Measurements from ENCODE around the gene DPH1.

The DPH1 gene

DNA sequence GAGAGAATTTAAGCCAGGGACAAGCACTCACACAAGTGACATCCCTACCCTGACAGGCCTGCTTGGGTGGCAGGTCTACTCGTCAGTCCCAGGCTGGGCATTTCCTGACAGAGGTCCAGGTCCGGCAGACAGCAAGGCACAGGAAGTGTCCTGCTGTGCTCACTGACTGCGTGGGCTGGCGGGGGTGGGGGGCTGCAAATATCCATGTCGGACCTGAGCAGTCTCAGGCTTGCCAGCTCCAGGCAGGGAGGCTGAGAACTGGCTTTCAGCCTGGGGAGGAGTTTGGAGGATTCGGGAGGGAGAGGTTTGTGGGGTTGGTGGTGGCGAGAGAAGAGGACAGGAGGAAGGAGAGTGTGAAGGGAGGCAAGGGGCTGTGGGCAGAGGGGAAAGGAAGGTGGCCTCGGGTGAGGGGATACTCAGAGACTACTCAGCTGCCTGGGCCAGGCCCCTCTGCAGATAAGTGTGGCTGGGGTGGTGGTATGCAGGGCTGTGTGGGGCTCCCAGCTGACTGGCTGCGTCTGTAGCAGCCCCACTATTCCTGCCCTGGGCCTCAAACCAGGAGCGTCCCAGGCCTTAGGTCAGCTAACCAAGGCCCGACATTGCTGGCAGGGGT lies 32.7 kb downstream of the DPH1 start:
- DNase-seq (ENCODE audit: low spot score), result peak; percentile 70

DNA sequence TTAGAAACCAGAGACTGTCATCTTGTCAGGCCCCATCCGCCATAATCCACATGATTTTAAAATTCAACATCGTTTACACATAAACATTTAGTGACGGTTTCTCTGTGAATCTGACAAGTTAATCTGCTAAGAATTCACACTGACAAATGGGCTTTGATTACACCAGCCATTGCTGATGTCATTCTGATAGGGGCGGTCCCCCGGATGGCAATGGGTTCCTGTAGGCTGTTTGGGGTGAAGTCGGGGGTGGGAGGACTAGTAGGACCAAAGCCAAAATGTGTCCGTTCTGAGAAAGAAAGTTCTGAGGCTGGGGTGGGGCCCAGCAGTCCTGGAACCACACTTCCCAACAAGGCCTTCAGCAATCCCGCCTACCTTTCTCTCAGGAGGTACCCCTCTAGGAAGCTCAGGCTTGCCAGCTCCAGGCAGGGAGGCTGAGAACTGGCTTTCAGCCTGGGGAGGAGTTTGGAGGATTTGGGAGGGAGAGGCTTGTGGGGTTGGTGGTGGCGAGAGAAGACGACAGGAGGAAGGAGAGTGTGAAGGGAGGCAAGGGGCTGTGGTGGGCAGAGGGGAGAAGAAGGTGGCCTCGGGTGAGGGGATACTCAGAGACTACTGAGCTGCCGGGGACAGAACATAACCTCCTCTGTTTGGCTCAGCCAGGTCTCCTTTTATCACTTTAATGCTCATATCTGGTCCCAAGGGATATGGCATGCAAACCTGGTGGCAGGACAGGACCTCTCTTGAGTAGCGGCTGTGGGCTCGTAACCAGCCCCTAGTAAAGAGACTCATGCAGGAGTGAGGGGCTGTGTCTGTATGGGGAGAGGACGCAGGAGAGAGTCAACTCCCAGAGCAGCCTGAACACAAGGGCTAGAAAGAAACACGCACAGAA lies 33.6 kb downstream of the DPH1 start:
- no peak for DNase-seq (ENCODE audit: low spot score)

DNA sequence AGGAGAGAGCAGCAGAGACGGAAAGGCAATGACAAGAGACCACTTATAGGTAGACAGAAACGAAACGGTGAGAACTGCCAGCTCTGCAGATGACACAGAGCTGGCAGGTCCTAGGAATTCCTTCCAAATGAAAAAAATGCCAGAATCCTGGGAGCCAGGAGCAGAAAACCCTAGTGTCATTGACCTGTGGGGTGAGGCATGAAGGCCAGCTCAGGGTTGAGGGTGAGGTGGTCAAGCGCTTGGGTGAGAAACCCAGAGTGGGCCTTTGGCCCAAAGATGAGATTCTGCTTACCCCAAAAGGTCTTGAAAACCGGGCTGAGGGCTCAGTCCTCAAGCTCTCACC lies 34.2 kb downstream of the DPH1 start:
- DNase-seq (ENCODE audit: low spot score), result no peak

DNA sequence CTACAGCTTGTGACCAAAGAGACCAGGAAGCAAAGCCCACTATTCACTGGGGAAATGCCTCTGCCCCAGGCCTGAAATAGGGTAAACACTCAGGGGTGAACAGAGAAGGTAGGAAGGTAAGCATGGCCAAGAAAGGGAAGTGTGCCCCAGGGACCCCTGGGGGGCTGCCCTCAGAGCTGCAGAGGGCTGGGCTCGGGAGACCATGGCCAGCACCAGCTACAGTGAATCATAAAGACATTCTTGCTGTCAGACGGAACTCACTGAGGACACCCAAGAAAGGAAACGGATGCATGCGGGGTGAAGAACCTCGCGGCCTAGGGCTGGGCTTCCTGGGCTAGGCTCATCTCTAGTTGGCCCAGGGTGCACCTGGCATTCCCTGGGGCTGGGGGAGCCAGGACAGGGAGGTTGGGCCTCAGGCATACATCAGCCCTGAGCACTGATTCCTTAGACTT lies 34.6 kb downstream of the DPH1 start:
- DNase-seq (ENCODE audit: low spot score), result no peak

DNA sequence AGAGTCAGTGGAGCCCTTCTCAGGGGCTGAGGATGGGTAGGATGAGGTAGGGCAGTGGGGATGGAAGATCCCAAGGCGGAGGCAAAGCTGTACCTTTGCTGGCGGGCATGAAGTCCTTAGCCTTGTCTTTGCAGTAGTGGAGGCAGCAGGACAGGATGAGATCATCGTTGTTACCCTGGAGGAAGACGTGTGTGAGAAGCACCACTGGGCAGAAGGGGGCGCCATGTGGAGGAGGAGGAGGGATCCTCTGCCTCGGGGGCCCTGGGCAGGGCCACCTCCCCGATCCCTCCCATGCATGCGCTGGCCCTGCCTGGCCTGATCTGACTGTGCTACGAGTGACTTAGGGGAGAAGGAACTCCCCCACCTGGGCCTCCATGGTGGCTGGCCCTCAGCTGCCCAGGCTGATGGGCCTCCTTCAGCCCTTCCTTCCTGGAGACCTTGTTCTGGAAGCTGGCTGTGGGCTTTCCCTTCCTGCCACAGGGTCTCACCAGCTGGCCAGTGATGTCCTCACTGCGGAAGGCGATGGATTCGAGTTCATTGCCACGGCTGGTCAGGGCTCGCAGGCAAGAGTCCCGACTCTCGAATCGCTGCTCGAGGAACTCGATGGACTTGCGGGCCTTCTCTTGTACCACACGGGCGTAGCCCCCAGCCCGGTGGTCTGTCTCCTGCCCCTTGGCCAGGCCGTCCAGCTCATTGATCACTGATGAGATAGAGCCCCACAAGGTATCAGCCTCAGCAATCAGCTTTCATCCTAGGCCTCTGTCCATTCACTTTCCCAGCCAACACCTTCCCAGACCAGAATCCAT lies 35.2 kb downstream of the DPH1 start:
- DNase-seq (ENCODE audit: low spot score), result no peak

DNA sequence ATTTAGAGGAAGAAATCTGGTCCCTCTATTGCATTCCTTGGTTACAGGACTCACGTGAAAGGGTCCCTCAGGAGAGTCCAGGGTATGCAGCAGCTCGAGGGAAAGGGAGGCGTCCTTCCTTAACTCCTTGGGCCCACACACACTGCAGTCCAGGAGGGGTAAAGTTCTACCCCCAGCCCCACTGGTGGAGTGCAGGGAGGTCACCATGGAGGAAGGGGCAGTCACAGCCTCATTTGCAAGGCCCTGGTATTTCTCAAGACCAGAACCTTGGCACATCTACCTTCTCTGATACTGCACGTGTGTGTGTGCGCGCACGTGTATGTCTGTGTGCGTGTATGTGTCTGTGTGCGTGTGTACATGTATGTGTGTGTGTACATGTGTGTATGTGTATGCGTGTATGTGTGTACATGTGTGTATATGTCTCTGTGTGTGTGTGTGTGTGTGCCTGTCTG lies 36.0 kb downstream of the DPH1 start:
- DNase-seq (ENCODE audit: low spot score), result no peak

DNA sequence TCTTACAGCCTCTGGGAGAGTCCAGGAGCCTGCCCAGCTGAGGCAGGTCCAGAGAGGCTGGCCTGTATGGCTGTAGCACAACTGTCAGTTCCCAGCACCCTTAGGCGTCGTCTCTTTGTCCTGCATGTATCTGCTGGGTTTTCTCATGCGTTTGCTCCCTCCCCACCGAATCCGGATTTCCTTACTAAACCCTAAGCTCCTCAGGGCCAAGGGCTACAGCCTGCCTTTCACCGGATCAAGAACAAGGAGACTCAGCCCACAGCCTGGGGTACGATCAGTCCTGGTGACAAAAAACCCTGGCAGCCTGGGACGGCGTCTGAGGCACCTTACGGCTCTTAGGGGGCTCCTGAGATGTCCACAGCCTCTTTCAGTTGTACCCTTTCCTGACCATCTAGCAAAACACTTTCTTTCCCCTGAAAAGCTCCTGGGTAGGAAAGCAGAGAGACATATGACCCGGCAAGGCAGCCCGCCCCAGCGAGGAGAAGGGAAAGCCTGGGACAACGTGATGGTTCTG lies 37.2 kb downstream of the DPH1 start:
- no peak for DNase-seq (ENCODE audit: low spot score)

DNA sequence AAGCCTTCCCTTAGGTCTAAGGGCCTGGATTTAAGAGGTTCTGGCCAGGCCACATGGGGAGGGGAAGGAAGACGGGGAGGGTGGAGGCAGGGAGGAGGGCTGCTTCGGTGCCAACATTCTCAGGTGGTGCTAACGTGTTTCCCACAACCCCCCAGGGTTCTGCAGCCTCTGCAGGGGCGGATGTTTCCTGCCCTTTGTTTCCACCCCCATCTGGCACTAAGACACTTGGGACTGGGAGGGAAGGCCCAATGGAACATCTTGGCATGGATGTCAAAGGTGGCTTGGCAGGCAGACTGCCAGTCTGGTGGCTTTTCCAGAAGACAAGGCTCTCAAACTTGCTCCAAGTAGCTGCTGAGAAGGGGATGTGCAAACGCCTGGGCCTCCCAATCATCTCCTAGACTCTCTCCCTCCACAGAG lies 37.7 kb downstream of the DPH1 start:
- DNase-seq (ENCODE audit: low spot score), result no peak

DNA sequence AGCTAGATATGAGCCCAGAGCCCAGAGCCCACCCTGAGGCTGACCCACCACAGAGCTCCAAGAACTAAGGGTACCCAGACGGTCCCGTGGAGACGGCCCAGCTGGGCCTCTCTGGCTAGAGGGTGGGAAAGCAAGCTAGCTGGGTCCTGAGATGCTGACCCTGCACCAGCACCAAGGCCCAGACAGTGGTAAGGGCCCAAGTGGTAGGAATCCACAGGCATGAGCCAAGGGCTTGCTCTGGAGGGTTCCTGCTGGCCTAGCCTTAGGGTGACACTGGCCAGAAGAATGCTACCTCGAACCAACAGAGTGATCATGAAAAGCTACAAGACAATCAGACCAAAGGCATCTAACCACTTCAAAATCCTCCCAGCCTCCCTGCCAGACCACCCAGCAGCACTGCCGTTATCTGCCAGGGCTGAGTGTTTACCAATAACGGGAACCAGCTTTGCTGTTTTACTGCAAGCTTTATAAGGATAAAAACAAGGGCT lies 38.1 kb downstream of the DPH1 start:
- DNase-seq (ENCODE audit: low spot score), result no peak

DNA sequence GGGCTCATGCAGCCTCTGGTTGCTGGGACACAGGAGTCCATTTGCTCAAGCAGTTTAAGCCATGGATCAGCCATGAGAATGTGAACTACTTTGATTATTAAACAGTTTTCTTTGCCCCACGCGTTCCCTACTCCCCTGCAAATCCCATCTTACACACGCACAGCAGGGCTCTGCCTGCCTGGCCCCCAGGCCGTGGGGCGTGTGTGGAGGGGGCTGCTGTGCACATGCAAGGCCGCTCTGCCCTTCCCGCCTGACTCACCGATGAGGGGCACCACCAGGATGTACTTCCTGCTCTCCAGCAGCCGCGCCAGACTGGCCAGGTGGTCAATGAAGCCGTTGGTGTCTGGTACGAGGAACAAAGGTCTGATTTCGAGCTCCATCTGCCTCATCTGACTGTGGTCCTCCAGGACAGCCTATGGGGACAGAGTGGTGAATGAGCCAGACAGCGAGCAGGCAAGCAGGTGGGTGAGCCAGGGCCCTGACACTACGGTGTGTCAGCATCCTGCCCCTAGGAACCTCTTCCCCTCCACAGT lies 38.6 kb downstream of the DPH1 start:
- DNase-seq (ENCODE audit: low spot score), result peak; percentile 99

DNA sequence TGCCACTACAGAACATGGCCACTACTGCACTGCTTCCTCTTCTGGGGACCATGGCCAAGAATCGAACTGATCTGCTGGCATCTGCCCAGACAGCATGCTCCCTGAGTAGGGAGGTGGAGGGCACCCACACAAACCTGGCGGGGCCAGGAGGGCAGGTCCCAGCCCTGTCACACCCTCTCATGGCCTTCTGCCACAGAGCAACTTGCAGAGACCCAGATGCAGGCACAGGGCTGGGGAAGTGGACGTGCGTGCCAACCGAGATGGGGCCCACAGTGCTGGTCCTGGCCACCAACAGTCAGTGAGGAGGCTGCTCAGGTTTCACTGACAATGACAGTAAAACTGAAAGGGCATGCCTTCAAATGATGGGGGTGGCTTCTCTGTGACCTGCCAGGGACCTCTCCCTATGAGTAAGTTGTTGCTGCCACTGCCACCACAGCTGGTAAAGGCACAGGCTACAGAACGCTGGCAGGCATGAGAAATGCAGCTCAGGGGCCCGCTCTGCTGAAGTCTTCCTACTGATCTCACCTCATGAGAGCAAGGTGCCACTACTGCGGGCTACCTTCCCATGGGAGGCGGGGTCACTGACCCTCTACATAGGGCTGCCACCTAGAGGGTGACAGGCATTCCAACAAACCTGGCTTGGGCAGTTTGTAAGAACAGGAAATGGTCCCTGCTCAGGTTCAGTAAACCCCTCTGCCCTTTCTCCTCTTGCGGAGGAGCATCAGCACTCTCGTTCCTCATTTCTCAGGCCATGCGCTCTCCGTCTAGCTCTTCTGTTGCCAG lies 40.5 kb downstream of the DPH1 start:
- DNase-seq (ENCODE audit: low spot score), result no peak

DNA sequence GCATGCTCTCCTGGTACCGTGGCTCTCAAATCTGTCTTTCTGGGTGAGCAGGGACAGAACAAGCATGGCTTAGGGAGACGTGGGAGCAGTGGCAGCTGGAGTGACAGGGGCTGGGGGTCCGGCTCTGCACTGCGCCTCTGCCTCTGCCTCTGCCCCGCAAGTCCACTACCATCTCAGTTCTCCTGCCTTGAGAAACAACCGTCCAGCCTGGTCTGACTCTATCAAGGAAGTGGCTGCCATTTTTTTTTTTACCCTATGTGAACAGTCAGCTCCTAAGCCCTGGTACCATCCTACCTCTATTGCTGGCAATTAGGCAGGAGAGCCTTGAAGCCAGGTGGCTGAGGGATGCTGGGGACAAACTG lies 41.1 kb downstream of the DPH1 start:
- no peak for DNase-seq (ENCODE audit: low spot score)

DNA sequence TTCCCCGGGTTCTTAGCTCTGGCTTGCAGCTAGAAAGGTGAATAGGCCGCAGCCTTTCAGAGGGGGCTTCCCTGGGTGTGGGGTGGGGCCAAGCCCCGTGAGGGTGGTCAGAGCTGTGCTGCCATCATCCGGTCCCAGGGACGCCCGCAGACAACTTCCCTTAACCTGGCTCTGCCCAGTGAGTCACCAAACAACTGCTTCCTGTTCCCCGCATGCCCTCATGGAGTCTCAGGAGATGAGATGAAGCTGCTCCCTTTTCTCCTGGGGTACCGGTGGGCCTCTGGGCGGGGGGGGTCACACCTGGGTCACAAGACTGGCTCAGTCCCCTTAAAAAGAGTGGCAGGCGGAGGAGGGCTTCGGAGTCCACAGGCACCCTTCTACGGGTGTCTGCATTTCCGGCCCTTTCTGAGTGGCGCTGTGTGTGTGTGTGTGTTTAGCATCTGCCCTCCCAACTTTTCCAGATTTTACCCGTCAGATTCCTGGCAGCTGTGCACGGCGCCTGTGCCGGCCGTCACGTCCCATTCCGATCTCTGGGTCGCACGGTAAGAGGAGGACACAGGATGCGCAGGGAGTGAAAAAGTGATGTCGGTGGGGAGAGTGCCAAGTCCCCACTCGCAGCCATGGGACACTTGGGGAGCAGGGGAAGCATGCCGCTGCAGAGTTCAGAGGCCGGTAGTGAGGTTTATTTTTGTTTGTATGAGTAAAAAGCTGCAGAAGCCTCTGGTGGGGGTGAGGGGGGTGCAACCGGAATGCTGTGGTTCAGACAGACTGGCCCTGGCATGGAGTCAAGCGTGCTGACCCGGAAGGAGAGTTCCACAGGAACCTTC lies 41.7 kb downstream of the DPH1 start:
- DNase-seq (ENCODE audit: low spot score), result peak; percentile 97

DNA sequence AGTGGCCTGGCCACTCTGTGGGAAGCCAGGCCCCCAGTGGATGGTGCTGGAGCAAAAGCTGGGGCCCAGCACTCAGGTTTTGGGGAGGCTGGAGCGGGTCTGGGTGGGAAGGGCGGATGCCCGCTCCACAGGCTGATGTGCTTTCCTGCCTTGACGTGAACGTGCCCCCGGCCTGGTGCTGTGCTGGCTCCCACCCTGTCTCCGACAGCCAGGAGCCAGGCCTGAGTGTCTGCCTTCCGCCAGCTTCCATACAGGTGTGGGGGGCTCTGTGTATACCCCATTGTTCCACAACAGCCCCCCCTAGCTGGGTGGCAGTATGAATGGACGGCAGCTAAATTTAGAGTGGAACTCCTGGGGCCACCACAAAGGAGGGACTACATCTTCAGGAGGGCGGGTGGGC lies 45.0 kb downstream of the DPH1 start:
- DNase-seq (ENCODE audit: low spot score), result no peak

DNA sequence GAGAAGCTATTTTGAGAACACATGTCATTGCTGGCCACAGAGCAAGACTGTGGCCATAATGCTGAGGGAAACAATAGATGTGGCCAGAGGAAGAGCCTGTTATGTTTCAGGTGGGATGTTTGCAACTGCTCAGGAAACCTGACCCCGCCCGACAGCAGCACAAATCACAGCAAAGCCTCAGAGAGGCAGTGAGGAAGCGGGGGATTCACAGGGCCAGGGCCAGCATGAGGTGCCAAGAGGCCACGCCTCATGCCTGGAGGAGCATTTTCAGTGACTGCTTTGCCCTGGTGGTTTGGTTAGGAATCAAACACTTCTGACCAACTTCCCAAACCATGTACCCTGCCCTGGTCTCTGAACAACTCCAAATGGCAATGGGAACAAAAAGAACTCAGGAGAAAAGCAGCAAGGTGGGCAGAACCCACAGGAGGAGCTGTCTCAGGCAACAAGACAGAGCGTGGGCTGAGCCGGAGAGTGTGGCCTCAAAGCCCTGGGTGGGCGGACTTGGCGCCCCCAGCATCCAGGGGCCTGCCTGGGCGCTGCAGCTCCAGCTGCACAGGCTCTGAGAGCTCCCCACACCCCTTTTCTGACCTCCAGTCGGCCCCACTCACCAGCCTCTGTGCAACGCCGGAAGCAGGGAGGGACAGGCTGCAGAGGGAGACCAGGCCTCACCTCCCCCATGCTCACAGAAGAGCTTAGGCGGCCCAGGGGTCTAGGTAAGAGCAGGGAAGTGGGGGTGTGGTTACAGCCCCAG lies 45.6 kb downstream of the DPH1 start:
- DNase-seq (ENCODE audit: low spot score), result no peak

DNA sequence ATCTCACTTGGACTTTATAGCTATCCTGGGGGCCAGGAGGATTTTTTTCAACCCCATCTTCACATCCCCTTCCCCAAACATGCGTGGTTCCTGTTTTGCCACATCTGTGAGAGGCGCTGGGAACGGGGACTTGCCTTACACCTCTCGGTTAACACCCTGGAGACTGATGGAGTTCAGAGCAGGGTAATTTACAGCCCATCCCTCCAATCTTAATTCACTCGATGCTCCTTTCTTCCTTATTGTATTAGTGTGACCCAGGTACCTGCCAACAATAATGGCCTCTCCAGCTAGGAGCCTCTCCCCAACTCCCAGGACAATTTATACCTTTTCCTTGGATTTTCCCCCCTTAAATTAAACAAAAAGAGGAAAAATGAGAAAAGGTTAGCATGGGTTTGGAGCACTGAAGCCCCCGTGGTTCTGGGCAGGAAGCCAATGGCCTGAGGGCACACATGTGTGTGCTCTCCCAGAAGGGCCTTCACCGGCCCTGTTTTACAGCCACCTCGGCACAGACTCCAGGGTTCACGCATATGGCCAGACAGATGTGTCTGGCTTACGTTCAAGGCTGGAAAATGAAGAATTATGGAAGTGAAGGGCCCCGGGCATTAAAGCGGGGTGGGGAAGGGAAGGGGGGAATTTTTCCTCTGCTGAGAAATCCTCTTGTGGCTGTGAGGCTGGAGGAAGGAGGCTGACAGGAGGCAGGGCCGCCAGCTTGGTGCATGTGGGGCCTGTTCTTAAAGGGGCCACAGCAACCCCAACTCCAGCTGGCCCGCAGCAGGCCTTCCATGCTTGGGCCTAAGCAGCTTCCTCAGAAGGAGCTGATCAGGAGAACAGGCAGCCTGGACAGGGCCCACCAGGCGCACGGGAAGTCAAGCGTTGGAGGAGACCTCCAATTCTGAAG lies 46.4 kb downstream of the DPH1 start:
- no peak for DNase-seq (ENCODE audit: low spot score)

DNA sequence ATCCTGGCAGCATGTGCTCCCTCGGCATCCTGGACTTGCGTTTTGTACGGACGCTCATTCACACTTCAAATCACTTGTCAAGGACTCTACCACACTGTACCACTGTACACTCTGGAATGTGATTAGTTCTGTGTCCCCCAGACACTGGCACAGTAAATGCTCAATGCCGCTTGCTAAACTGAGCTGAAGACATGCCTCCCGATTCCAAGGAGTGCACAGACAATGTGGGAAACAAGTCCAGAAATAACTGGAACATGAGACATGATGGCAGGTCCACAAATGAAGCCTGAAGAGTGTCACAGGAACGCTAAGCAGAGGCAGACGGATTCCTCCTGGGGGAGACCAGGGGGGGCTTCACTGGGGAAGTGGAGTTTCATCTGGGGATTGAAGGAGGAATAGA lies 47.1 kb downstream of the DPH1 start:
- no peak for DNase-seq (ENCODE audit: low spot score)

DNA sequence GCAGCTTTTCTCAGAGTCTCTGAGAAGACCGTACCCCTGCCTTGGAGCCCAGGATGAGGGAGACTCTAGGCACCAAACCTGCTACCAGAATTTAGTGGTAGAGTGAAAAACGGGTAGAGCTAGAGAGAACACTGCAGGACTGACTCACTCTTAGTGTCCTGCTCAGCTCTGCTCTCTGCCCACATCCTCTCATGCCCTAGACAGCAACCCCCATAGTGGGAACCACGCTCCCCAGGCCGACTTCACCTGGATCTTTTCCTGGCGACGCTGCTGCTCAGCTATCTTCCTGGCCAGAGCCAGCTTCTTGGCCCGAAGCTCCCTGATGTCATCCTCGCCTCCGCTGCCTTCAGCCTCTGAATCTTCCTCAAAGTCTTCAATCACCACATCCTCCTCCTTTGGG lies 51.6 kb downstream of the DPH1 start:
- DNase-seq (ENCODE audit: low spot score), result no peak
